HCT116 (cell line): ENCODE results near the gene BCAR1. TPM values are rescaled to one million over a fixed set of nuclear protein-coding genes. Genes with fewer than 3 reads are reported as not detected.

ENCODE experiments used
- ATAC-seq: fragments of 200-7000 bp; cut with Tn5 transposase; 2 replicates; pipeline ENCODE4 v1.9.1; 2020; ENCODE audit warnings: mild to moderate bottlenecking, moderate library complexity
- BruUV-seq: library from RNA; stranded (reverse); fragments of 400-500 nt; replicated peaks from 2 replicates; lab custom pipeline; 2021; lab: Mats Ljungman, UMichigan
- CTCF ChIA-PET: fragments of 300-600 bp; sonication (Branson Sonifier 250); formaldehyde crosslinking; loops from one replicate; lab custom pipeline; 2021; ENCODE audit warnings: antibody characterized with exemption; lab: Charles Lee
- POLR2A ChIA-PET: fragments of 300-600, 350-600 bp; sonication (Branson Sonifier 250); formaldehyde crosslinking; loops from one replicate; lab custom pipeline; 2021; ENCODE audit warnings: antibody characterized with exemption; lab: Charles Lee
- RAD21 ChIA-PET, 2 experiments: fragments of 300-600 bp; sonication (Branson Sonifier 250); formaldehyde crosslinking; loops; one replicate each; lab custom pipeline; 2023; ENCODE audit warnings: low total read pairs in 2 of 2; ENCODE audit not compliant: uncharacterized antibody in 2 of 2, unreplicated experiment in 2 of 2, low non-redundant PET in 1 of 2; lab: Charles Lee
- DNase-seq: peaks from one replicate; pipeline ENCODE4 v3.0.0-alpha.2; 2010; ENCODE audit warnings: low read depth, low spot score
- H2AFZ ChIP-seq: fragments of 200-600 bp; shearing (Covaris generic), sonication (generic); 2 replicates; pipeline ENCODE4 v1.6.1; 2017; ENCODE audit warnings: low read depth, mixed run types, mixed read lengths, antibody characterized with exemption, low read length; ENCODE audit not compliant: poor library complexity, severe bottlenecking
- H3K27ac ChIP-seq: 2 replicates; pipeline ENCODE4 v1.5.1; 2012; ENCODE audit warnings: low read depth, low read length
- H3K27me3 ChIP-seq: fragments of 200-600 bp; sonication (generic); 2 replicates; pipeline ENCODE4 v1.6.1; 2016; ENCODE audit warnings: mixed run types, low read length, mixed read lengths; ENCODE audit not compliant: insufficient read depth
- H3K36me3 ChIP-seq, 2 experiments: fragments of 200-500 bp in 1 of 2; fragments of 200-600 bp in 1 of 2; sonication (Bioruptor generic) in 1 of 2; sonication (generic) in 1 of 2; 2 replicates each; pipeline versions ENCODE4 v1.5.1 to v1.6.1; 2014 to 2016; ENCODE audit warnings: low read length in 2 of 2, inconsistent platforms in 1 of 2, mixed read lengths in 1 of 2, mixed run types in 1 of 2; ENCODE audit not compliant: insufficient read depth in 2 of 2, control insufficient read depth in 1 of 2
- H3K4me1 ChIP-seq, 2 experiments: fragments of 200-600 bp in 1 of 2; sonication (generic) in 1 of 2; 2 replicates each; pipeline versions ENCODE4 v1.5.1 to v1.6.1; 2012 to 2017; ENCODE audit warnings: low read length in 2 of 2, inconsistent platforms in 1 of 2, mild to moderate bottlenecking in 1 of 2, mixed read lengths in 1 of 2, mixed run types in 1 of 2, moderate library complexity in 1 of 2; ENCODE audit not compliant: insufficient read depth in 2 of 2, control insufficient read depth in 1 of 2
- H3K4me2 ChIP-seq: fragments of 200-600 bp; sonication (generic); 2 replicates; pipeline ENCODE4 v1.6.1; 2017; ENCODE audit warnings: mixed run types, low read length, mixed read lengths
- H3K4me3 ChIP-seq, 2 experiments: fragments of 200-600 bp in 1 of 2; sonication (generic) in 1 of 2; replicated peaks in 1 of 2; 2 replicates each; pipeline ENCODE4 v1.5.1; 2011 to 2016; ENCODE audit warnings: low read length in 2 of 2, control low read depth in 1 of 2, low read depth in 1 of 2, mild to moderate bottlenecking in 1 of 2, mixed read lengths in 1 of 2, mixed run types in 1 of 2
- H3K79me2 ChIP-seq: fragments of 200-600 bp; sonication (generic); 2 replicates; pipeline ENCODE4 v1.6.1; 2017; ENCODE audit warnings: mild to moderate bottlenecking, mixed run types, low read length, moderate library complexity, mixed read lengths; ENCODE audit not compliant: insufficient read depth
- H3K9ac ChIP-seq: fragments of 200-600 bp; sonication (generic); 2 replicates; pipeline ENCODE4 v1.6.1; 2016; ENCODE audit warnings: low read length, mixed read lengths
- H3K9me2 ChIP-seq: fragments of 200-600 bp; sonication (generic), shearing (Covaris generic); 2 replicates; pipeline ENCODE4 v1.6.1; 2017; ENCODE audit warnings: mixed run types, mild to moderate bottlenecking, moderate library complexity; ENCODE audit not compliant: insufficient read depth
- H3K9me3 ChIP-seq, 2 experiments: fragments of 200-500 bp in 1 of 2; fragments of 200-600 bp in 1 of 2; sonication (Bioruptor generic) in 1 of 2; sonication (generic) in 1 of 2; 2 replicates each; pipeline ENCODE4 v1.6.1; 2014 to 2017; ENCODE audit warnings: low read length in 2 of 2, mixed read lengths in 2 of 2, inconsistent platforms in 1 of 2, low read depth in 1 of 2, mild to moderate bottlenecking in 1 of 2, mixed run types in 1 of 2, moderate library complexity in 1 of 2; ENCODE audit not compliant: control insufficient read depth in 1 of 2, insufficient read depth in 1 of 2
- H4K20me1 ChIP-seq: fragments of 200-600 bp; sonication (generic), shearing (Covaris generic); 2 replicates; pipeline ENCODE4 v1.6.1; 2017; ENCODE audit warnings: mixed run types, mild to moderate bottlenecking, moderate library complexity; ENCODE audit not compliant: insufficient read depth
- ATF3 ChIP-seq: IDR thresholded peaks from 2 replicates; pipeline ENCODE4 v1.6.1; 2012
- CBX3 ChIP-seq: IDR thresholded peaks from 2 replicates; pipeline ENCODE4 v1.6.1; 2012; ENCODE audit warnings: low read depth
- CEBPB ChIP-seq: IDR thresholded peaks from 2 replicates; pipeline ENCODE4 v1.6.1; 2012; ENCODE audit warnings: low read depth
- EGR1 ChIP-seq: IDR thresholded peaks from 2 replicates; pipeline ENCODE4 v1.6.1; 2012; ENCODE audit warnings: low read depth
- EZH2phosphoT487 ChIP-seq: fragments of 200-600 bp; IDR thresholded peaks from 2 replicates; pipeline ENCODE4 v1.6.1; 2018; ENCODE audit warnings: antibody characterized with exemption, borderline replicate concordance
- FOSL1 ChIP-seq: IDR thresholded peaks from 2 replicates; pipeline ENCODE4 v1.6.1; 2012; ENCODE audit warnings: low read depth
- MAX ChIP-seq: IDR thresholded peaks from 2 replicates; pipeline ENCODE4 v1.6.1; 2012
- POLR2A ChIP-seq: IDR thresholded peaks from 2 replicates; pipeline ENCODE4 v1.7.0; 2011; ENCODE audit warnings: borderline replicate concordance; ENCODE audit not compliant: insufficient read depth, insufficient read length; ENCODE audit errors: extremely low read depth
- RAD21 ChIP-seq: IDR thresholded peaks from 2 replicates; pipeline ENCODE4 v1.6.1; 2012; ENCODE audit warnings: low read depth, mild to moderate bottlenecking
- SIN3A ChIP-seq: IDR thresholded peaks from 2 replicates; pipeline ENCODE4 v1.6.1; 2012; ENCODE audit warnings: low read depth
- SRF ChIP-seq: IDR thresholded peaks from 2 replicates; pipeline ENCODE4 v1.6.1; 2012; ENCODE audit warnings: low read depth
- TCF7L2 ChIP-seq: IDR thresholded peaks from 2 replicates; pipeline ENCODE4 v1.7.0; 2011; ENCODE audit warnings: borderline replicate concordance, inconsistent platforms; ENCODE audit not compliant: insufficient read depth, insufficient read length; ENCODE audit errors: extremely low read depth
- YY1 ChIP-seq: IDR thresholded peaks from 2 replicates; pipeline ENCODE4 v1.6.1; 2011; ENCODE audit warnings: low read length, low read depth, moderate library complexity, mild to moderate bottlenecking; ENCODE audit not compliant: insufficient replicate concordance; ENCODE audit errors: extremely low read depth
- ZBTB33 ChIP-seq: IDR thresholded peaks from 2 replicates; pipeline ENCODE4 v1.6.1; 2011; ENCODE audit warnings: mild to moderate bottlenecking, low read length, moderate library complexity; ENCODE audit not compliant: insufficient replicate concordance; ENCODE audit errors: extremely low read depth
- intact Hi-C: fragments of 100-400 bp; cut with micrococcal nuclease; formaldehyde crosslinking; loops from 2 replicates; pipeline ENCODE4 v1.10.0; 2022
- total RNA-seq: library from RNA; stranded (reverse); gene quantifications from one replicate; pipeline ENCODE4 v1.2.1, GENCODE V29; 2021; ENCODE audit not compliant: unreplicated experiment
- TF ChIP-seq, protein P1 (sequence below): IDR thresholded peaks from 2 replicates; pipeline ENCODE4 v1.6.1; 2012; ENCODE audit warnings: low read depth

The BCAR1 gene
- total RNA-seq, 1 experiment from 2014 or later: 49.6 TPM

DNA sequence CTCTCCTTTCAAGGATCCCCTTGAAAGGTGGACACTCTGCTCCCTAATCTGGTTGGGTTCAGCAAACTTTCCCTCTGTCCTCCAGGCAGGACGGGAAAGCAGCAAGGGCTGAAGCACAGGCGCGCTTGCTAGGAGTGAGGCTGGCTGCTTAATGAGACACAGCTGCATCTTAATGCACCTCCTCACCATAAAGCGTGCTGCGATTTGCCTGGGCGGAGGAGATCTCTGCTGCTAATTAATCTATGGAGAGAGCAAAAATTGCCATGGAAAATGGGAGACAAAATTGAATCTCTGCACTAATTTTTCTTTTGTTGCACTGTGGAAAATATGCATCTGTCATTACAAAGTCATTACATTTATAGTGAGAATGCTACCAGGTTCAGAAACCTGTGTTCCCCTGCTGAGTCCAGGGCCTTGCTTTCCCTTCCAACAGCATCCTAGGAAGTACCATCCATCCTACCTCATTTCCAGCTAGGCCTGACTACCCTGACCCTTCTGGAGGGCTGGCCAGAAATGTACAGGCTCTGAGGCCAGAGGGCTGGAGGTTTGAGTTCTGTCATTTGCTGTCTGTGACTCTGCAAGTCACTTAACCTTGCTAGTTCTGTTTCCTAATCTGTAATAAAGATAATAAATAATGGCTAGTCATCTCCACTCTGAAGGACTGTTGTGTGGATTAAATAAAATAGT, 43.5 kb upstream of the BCAR1 start (continued):
- TF ChIP-seq EGR1 (no peak), CBX3 (no peak), EZH2phosphoT487 (no peak)
- TF ChIP-seq, protein P1, sequence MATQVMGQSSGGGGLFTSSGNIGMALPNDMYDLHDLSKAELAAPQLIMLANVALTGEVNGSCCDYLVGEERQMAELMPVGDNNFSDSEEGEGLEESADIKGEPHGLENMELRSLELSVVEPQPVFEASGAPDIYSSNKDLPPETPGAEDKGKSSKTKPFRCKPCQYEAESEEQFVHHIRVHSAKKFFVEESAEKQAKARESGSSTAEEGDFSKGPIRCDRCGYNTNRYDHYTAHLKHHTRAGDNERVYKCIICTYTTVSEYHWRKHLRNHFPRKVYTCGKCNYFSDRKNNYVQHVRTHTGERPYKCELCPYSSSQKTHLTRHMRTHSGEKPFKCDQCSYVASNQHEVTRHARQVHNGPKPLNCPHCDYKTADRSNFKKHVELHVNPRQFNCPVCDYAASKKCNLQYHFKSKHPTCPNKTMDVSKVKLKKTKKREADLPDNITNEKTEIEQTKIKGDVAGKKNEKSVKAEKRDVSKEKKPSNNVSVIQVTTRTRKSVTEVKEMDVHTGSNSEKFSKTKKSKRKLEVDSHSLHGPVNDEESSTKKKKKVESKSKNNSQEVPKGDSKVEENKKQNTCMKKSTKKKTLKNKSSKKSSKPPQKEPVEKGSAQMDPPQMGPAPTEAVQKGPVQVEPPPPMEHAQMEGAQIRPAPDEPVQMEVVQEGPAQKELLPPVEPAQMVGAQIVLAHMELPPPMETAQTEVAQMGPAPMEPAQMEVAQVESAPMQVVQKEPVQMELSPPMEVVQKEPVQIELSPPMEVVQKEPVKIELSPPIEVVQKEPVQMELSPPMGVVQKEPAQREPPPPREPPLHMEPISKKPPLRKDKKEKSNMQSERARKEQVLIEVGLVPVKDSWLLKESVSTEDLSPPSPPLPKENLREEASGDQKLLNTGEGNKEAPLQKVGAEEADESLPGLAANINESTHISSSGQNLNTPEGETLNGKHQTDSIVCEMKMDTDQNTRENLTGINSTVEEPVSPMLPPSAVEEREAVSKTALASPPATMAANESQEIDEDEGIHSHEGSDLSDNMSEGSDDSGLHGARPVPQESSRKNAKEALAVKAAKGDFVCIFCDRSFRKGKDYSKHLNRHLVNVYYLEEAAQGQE: no peak

- Histone ChIP-seq H3K27me3 (no peaks in the 10 kb centered on the region), H2AFZ (no peak overlapping the region), H3K79me2 (no peaks in the 10 kb centered on the region), H3K4me1 (peaks cover 3 to 24% of the 10 kb centered on the region in 2 experiments; a peak in 3 of 4 replicates), H3K27ac (no peak overlapping the region), H4K20me1 (no peaks in the 10 kb centered on the region), H3K4me3 (no peak overlapping the region), H3K9me2 (no peaks in the 10 kb centered on the region), H3K9ac (no peak overlapping the region), H3K36me3 (peaks cover 0 to 4% of the 10 kb centered on the region in 2 experiments; a peak in 2 of 4 replicates), H3K4me2 (no peak overlapping the region), H3K9me3 (no peaks in the 10 kb centered on the region)
- ChIA-PET RAD21 (no interaction called here), POLR2A (no interaction called here), CTCF (no interaction called here)
- no peak for DNase-seq
- BruUV-seq: no TSS peak
- intact Hi-C loops: no loop called here
- ATAC-seq: no peak
- TF ChIP-seq CEBPB (no peak), YY1 (no peak), ZBTB33 (no peak), RAD21 (no peak), EZH2phosphoT487 (no peak), MAX (no peak), TCF7L2 (no peak), SIN3A (no peak), CBX3 (no peak), FOSL1 (no peak), ATF3 (no peak), SRF (no peak), POLR2A (no peak)
Observed at GRCh38 chr16:75293772-75294171, 42.3 kb upstream of the BCAR1 start.
